ENCODE measurements around the gene NCMAP.

- TF ChIP-seq CTCF (optimal IDR thresholded peaks at IDR 0.05 in 1 of 3, IDR thresholded peaks at IDR 0.05 in 1 of 3, conservative IDR thresholded peaks at IDR 0.05 in 1 of 3; ENCODE audit: extremely low read depth in 1 of 3, insufficient read depth in 2 of 3, low read length in 3 of 3) (no peak), EZH2 (IDR thresholded peaks at IDR 0.05; ENCODE audit: low read length) (no peak)
These were observed 27.1 kb upstream of the NCMAP start for GRCh38 chr1:24528744-24529143.

Data from keratinocyte (primary cell).